Breast epithelium (tissue), 4 donors: Measurements from ENCODE around the gene PIGK. TPM values are rescaled to one million over a fixed set of nuclear protein-coding genes. Genes with fewer than 3 reads are reported as not detected.

Experiments
- DNase-seq, 2 donors: peaks; one replicate each; pipeline ENCODE4 v3.0.0-alpha.2; 2019; ENCODE audit warnings: low spot score in 2 of 2
- H3K27ac ChIP-seq, 2 donors: fragments of 200-600 bp; sonication (generic) in 1 of 2; one replicate each; pipeline ENCODE4 v1.5.1; 2016 to 2019; ENCODE audit warnings: mild to moderate bottlenecking in 1 of 2
- H3K27me3 ChIP-seq, 2 donors: fragments of 200-600 bp; sonication (generic) in 1 of 2; one replicate each; pipeline versions ENCODE4 v1.5.1 to v1.6.0; 2017 to 2019; ENCODE audit warnings: control low read depth in 1 of 2, mild to moderate bottlenecking in 1 of 2
- H3K36me3 ChIP-seq: fragments of 200-600 bp; one replicate; pipeline ENCODE4 v1.5.1; 2019
- H3K4me1 ChIP-seq, 2 donors: fragments of 200-600 bp; sonication (generic); one replicate each; pipeline ENCODE4 v1.5.1; 2016 to 2019; ENCODE audit warnings: control low read depth in 1 of 2
- H3K4me3 ChIP-seq, 3 donors: fragments of 200-600 bp; sonication (generic); 1 replicate in 2 of 3; 2 replicates in 1 of 3; pipeline ENCODE4 v1.5.1; 2016 to 2019; ENCODE audit warnings: mild to moderate bottlenecking in 3 of 3, moderate library complexity in 2 of 3
- H3K9me3 ChIP-seq, 2 donors: fragments of 200-600 bp; sonication (generic) in 1 of 2; one replicate each; pipeline ENCODE4 v1.5.1; 2016 to 2019; ENCODE audit warnings: control low read depth in 1 of 2
- CTCF ChIP-seq, 3 donors: fragments of 450-650 bp; IDR thresholded peaks; one replicate each; pipeline ENCODE4 v1.5.1; 2016 to 2017; ENCODE audit warnings: antibody characterized with exemption in 3 of 3, mild to moderate bottlenecking in 3 of 3, moderate library complexity in 3 of 3
- POLR2A ChIP-seq: fragments of 450-650 bp; IDR thresholded peaks from one replicate; pipeline ENCODE4 v1.6.1; 2016; ENCODE audit warnings: antibody characterized with exemption, mild to moderate bottlenecking, moderate library complexity
- POLR2AphosphoS5 ChIP-seq, 3 donors: sonication (generic); formaldehyde crosslinking; IDR thresholded peaks; one replicate each; pipeline ENCODE4 v1.6.1; 2017; ENCODE audit warnings: antibody characterized with exemption in 3 of 3
- intact Hi-C: fragments of 100-400 bp; cut with DNase I; formaldehyde crosslinking; loops from one replicate; pipeline ENCODE4 v1.15.1; 2023; ENCODE audit warnings: low total_unique reads
- total RNA-seq, 3 donors: library from RNA; depleted of rRNA; stranded (reverse); fragments of >200 nt; gene quantifications; one replicate each; pipeline ENCODE4 v1.1.0, GENCODE V29; 2016

Gene PIGK
- total RNA-seq, 3 donors from 2014 or later: 18.9 to 35.6 (median 22.6) TPM

- no peaks in the 10 kb centered on the region for H3K27me3 ChIP-seq
- no peaks in the 10 kb centered on the region for H3K9me3 ChIP-seq
- H3K4me3 ChIP-seq: no peak overlapping the region
- TF ChIP-seq CTCF (IDR thresholded peaks at IDR 0.05) (no peak), POLR2A (no peak), POLR2AphosphoS5 (IDR thresholded peaks at IDR 0.05) (no peak)
- no peak overlapping the region for H3K27ac ChIP-seq
- intact Hi-C loops: no loop called here
- H3K4me1 ChIP-seq: no peaks in the 10 kb centered on the region
- no peak for DNase-seq
- H3K36me3 ChIP-seq: no peaks in the 10 kb centered on the region
Observed at GRCh38 chr1:77133731-77134358, 85.4 kb downstream of the PIGK start.

GRCh38 chr1:77126307-77126706 is 92.9 kb downstream of the PIGK start:
- no peak for DNase-seq
- H3K36me3 ChIP-seq: peaks cover 4% of the 10 kb centered on the region
- no peaks in the 10 kb centered on the region for H3K27me3 ChIP-seq
- no peaks in the 10 kb centered on the region for H3K9me3 ChIP-seq
- TF ChIP-seq CTCF (IDR thresholded peaks at IDR 0.05): peak in 2 of 3 donors; percentile 62 to 66
- no peak for TF ChIP-seq POLR2A
- TF ChIP-seq POLR2AphosphoS5 (IDR thresholded peaks at IDR 0.05): no peak
- intact Hi-C loops: no loop called here
- H3K4me1 ChIP-seq: no peaks in the 10 kb centered on the region
- H3K4me3 ChIP-seq: no peak overlapping the region
- H3K27ac ChIP-seq: no peak overlapping the region

- no peaks in the 10 kb centered on the region for H3K9me3 ChIP-seq
- H3K27me3 ChIP-seq: no peaks in the 10 kb centered on the region
- H3K27ac ChIP-seq: no peak overlapping the region
- H3K36me3 ChIP-seq: peaks cover 4% of the 10 kb centered on the region
- DNase-seq: no peak
- TF ChIP-seq POLR2A (no peak), CTCF (IDR thresholded peaks at IDR 0.05) (no peak), POLR2AphosphoS5 (IDR thresholded peaks at IDR 0.05) (no peak)
- no peaks in the 10 kb centered on the region for H3K4me1 ChIP-seq
- no peak overlapping the region for H3K4me3 ChIP-seq
- intact Hi-C loops: loop anchor here (5.0 kb wide), 1 partner anchor 1214 kb away; no protein-coding TSS in a partner anchor
Observed at GRCh38 chr1:77121503-77121902, 97.7 kb downstream of the PIGK start.

GRCh38 chr1:77120950-77121349 is 98.3 kb downstream of the PIGK start:
- intact Hi-C loops: loop anchor here (5.0 kb wide), 1 partner anchor 1214 kb away; no protein-coding TSS in a partner anchor
- Histone ChIP-seq H3K27ac (no peak overlapping the region), H3K4me3 (no peak overlapping the region), H3K27me3 (no peaks in the 10 kb centered on the region), H3K36me3 (peaks cover 4% of the 10 kb centered on the region), H3K9me3 (no peaks in the 10 kb centered on the region), H3K4me1 (no peaks in the 10 kb centered on the region)
- TF ChIP-seq CTCF (IDR thresholded peaks at IDR 0.05): no peak
- no peak for TF ChIP-seq POLR2A
- no peak for TF ChIP-seq POLR2AphosphoS5 (IDR thresholded peaks at IDR 0.05)
- no peak for DNase-seq

- intact Hi-C loops: no loop called here
- no peak overlapping the region for H3K27ac ChIP-seq
- TF ChIP-seq POLR2A: no peak
- no peak for TF ChIP-seq POLR2AphosphoS5 (IDR thresholded peaks at IDR 0.05)
- no peaks in the 10 kb centered on the region for H3K4me1 ChIP-seq
- no peaks in the 10 kb centered on the region for H3K36me3 ChIP-seq
- no peaks in the 10 kb centered on the region for H3K27me3 ChIP-seq
- no peak overlapping the region for H3K4me3 ChIP-seq
- no peaks in the 10 kb centered on the region for H3K9me3 ChIP-seq
- no peak for DNase-seq
Observed at GRCh38 chr1:77118712-77119111, 100.5 kb downstream of the PIGK start.
